GM12874 (cell line): ENCODE data around the gene NOL3.

Source experiments
- TF ChIP-seq, protein P1 (sequence below): IDR thresholded peaks from 2 replicates; pipeline ENCODE4 v1.5.1; 2011; ENCODE audit warnings: low read depth, mild to moderate bottlenecking, control low read depth, low read length, moderate library complexity; ENCODE audit not compliant: insufficient read depth

NOL3 gene

DNA sequence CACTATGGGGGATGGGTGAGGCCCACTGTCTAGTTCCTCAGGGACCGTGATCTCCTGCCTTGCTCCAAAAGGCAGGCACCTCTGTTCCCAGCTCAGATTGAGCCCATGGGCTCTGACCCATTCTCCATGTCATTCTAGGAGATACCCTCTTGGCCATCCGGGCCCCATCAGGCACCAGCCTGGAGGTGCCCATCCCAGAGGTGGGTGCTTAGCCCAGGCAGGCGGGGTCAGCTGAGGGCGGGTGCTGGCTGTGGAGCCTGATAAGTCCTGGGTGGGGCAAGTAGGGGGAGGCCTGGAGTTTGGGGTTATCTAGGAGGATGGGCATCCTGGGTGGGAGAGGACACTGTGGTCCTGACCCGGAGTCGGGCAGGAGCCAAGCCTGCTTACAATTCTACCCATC, 23.9 kb downstream of the NOL3 start:
- TF ChIP-seq, protein P1, sequence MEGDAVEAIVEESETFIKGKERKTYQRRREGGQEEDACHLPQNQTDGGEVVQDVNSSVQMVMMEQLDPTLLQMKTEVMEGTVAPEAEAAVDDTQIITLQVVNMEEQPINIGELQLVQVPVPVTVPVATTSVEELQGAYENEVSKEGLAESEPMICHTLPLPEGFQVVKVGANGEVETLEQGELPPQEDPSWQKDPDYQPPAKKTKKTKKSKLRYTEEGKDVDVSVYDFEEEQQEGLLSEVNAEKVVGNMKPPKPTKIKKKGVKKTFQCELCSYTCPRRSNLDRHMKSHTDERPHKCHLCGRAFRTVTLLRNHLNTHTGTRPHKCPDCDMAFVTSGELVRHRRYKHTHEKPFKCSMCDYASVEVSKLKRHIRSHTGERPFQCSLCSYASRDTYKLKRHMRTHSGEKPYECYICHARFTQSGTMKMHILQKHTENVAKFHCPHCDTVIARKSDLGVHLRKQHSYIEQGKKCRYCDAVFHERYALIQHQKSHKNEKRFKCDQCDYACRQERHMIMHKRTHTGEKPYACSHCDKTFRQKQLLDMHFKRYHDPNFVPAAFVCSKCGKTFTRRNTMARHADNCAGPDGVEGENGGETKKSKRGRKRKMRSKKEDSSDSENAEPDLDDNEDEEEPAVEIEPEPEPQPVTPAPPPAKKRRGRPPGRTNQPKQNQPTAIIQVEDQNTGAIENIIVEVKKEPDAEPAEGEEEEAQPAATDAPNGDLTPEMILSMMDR = no peak

DNA sequence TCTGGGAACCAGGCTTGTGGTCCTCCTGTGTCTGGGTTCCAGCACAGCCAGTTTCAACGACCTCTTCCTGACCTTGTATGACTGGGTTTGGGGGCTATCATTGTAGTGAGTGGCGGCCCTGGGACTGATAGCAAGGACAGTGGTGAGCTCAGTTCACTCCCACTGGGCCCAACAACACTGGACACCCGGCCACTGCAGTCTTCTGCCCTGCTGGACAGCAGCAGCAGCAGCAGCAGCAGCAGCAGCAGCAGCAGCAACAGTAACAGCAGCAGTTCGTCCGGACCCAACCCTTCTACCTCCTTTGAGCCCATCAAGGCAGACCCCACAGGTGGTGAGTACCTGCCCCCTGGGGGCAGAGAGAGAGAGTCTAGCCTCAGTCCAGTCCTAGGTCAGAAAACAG, 25.3 kb downstream of the NOL3 start:
- TF ChIP-seq, protein P1 = no peak

DNA sequence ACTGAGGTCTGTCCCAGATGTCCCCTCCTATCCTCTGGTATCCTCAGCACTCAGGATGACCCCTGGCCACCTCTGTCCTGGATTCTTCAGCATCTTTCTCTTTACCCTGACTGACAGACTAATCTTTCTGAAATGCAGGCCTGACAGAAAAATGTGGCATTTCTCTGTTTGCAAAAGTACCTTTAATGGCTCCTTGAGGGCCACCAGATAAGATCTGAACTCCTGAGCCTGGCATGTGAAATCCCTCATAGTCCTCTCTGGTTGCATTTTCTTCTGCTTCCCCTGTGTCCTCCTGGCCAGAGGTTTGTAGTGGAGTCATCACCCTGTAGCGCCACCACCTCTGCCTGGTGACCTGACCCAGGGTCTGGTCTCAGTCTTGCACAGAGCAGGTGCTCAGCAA, 26.5 kb downstream of the NOL3 start:
- TF ChIP-seq, protein P1 = no peak

DNA sequence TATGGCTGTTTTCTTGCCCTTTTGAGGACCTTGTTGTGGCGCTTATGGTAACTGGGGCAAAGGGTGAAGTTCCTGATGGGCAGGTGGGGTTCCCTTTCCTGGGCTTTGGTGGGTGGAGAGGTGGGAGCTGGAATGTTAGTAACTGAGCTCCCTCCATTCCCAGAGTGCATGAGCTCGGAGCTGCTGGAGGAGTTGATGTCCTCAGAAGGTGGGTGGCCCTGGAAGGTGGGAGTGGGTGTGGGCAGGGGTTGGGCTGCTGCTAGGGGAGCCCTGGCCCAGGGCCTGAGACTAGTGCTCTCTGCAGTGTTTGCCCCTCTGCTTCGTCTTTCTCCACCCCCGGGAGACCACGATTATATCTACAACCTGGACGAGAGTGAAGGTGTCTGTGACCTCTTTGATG, 27.4 kb downstream of the NOL3 start:
- TF ChIP-seq, protein P1 = no peak

DNA sequence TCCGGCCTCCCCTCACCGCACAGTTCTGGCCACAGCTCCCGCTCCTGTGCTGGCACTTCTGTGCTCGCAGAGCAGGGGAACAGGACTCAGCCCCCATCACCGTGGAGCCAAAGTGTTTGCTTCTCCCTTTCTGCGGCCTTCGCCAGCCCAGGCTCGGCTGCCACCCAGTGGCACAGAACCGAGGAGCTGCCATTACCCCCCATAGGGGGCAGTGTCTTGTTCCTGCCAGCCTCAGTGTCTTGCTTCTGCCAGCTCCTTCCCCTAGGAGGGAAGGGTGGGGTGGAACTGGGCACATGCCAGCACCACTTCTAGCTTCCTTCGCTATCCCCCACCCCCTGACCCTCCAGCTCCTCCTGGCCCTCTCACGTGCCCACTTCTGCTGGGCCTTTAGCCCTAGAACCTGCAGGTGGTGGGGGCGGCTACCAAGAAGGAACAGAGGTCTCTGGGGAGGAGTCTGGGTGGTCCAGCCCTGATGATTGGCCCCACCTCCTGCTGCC, 27.9 kb downstream of the NOL3 start:
- TF ChIP-seq, protein P1 = peak; percentile 64

DNA sequence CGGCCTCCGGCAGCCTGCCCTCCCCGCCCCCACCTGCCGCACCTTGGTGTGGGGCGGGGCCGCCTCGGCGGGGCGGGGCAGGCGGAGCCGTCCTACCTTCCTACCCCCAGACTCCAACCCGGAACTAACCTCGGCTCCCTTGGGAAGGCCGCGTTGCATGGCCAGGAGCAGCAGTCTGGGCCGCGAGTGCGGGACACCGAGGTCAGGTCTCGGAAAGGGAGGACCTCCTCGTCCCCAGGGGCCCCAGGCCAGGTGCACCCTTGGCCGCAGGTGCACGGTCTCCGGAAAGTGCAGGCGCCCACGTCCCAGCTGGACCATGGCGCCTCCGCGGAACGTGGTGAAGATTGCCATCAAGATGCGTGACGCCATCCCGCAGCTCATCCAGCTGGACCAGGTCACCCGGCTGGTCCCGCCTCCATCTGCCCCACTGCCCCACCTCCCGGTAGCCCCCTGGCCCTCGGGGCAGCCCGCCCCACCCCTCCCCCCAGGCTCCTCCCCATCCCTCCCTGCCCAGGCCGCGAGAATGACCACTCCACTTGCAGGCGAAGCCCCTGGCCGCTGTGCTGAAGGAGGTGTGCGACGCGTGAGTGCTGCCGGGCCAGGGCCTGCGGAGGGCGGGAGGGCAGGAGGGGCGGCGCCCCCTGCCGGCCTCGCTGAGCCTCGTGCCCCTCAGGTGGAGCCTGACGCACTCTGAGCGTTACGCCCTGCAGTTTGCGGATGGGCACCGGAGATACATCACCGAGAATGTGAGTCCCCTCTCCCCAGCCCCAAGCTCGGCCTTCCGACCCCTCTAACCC, 28.9 kb downstream of the NOL3 start, which contains the start of gene ELMO3:
Gene ELMO3 (plus strand): TSS at position 121 of the 797 bp plus-strand sequence. CDS start 196 bp downstream, at position 317.
- TF ChIP-seq, protein P1 = no peak

DNA sequence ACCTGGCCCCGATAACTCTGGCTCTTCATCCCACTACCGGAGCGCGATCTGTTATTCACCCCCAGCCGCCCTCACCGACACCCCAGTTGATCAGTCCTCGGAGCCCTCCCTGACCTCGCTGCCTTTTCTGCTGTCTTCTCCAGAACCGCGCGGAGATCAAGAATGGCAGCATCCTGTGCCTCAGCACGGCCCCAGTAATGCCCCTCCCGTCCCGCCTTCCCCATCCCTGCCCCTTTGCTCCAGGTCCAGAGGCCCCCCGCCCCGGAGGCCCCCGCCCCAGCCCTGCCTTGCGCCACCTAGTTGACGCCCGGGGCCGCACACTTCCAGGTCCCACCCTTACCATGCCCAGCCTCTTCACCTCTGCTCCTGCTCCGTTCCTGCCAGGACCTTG, 29.5 kb downstream of the NOL3 start:
- TF ChIP-seq, protein P1 = 0 out of 2 replicates have a peak, but pooled peaks have one; percentile 16
